Limb (tissue), 2 donors: Measurements from ENCODE around the gene PDLIM5.
A peak's percentile ranks its signal among the peaks of the same experiment; 100 is the strongest.
"Not testable (repeated sequence)": the region's sequence is repeated elsewhere in the genome, so short reads cannot be mapped to it uniquely, and the experiment has no call there.

Source experiments
- DNase-seq, 2 donors: peaks; one replicate each; pipeline ENCODE4 v3.0.0-alpha.2; 2016; ENCODE audit errors: extremely low spot score in 2 of 2

Gene PDLIM5

DNA sequence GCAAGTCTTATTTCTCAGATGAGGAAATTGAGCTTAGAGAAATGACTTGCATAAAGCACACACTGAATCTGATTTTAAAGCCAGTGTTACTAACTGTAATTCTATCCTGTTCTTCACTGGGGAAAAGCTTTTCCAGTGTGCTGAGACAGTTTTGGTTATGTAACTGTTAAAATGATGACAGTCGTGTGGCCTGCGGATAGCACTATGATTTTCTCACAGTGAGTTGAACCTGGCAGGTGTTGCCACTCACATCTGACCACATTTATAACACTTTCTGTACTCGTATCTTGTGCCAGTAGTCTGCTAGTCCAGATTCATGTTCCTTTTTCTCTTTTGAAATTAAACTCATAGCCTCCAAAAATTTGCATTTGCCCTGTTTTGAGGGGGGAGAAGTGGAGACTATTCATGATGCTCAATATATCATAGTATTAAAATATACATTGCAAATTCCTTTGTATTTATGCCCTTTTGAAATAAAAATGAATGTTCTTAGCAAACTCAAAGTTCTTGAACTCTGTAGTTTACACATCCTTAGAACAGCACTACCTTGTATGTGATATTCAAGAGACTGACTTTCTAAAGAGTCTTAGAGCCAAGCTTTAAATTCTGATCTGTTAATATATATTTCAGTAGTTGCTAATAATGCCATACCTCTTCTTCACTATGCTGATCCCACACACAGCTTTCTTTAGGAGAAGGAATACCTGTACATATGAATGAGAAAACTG lies 132.3 kb downstream of the PDLIM5 start:
- no peak for DNase-seq

DNA sequence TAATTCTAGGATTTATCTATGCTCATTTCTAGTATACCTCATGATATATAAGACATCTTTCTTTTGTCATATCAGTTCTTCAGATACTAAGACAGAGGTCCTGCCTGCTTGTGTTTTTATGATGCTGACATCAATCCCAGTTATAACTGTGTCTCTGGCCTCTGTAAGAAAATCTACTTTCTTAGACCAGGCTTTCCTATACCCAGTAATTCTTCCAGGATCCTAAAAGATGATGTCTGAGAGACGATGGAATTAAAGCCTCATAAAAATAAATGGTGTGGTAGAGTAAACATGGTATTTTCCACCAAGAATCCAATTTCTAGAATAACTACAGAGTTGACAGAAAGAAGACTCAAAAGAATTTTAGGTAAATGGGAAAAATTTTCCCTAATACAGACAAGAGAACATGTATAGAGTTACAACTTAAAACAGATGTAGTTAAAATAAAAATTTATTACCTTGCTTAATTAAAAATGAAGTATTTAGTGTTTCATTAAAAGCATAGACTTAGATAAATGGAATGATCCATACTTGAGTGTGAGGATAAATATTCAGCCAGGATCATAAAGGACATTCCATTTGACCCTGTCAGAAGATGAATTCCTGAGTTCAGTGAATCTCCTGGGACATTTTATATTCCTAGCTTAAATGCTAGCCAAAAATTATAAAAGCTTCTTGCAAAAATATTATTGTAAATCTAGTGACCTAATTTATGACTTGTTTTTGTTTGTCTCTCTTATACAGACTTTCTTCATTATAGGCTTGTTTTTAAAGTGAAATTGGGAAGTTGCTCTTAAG lies 137.4 kb downstream of the PDLIM5 start:
- DNase-seq: no peak

DNA sequence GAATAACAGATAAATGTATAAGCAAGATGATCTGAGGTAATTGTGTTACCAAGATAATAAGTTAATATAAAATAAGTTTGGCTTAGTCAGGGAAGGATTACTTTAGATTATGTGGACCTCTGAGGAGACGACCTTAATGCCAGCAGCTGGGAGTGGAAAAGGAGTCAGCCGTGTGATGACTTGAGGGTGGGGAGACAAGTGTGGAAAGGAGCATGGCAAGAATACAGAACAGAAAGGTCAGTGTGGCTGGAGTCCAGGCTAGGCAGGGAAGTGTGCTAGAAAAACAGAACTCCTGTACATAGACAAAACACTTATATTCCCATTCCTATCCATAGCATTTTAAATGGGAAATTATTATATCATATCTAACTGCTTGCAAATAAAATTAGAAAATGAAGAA lies 138.8 kb downstream of the PDLIM5 start:
- DNase-seq: no peak

DNA sequence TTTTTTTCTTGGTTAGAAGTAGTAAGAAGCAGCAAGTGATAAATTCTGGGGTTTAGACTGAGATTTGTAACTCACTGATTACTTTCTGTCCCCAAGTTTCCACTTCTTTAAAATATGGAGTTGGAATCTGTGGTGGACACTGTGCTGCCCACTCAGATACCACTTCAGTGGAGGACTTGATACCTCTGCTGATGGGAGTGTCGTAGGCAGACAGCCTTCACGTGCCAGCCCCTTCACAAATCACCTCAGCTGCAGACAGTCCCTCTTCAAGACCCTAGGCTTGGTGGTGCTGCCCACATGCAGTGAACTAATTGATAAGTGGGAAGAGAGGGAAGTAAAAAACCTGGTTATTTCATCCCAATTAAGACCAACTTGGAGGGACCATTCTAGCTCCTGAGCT lies 139.5 kb downstream of the PDLIM5 start:
- DNase-seq: no peak

DNA sequence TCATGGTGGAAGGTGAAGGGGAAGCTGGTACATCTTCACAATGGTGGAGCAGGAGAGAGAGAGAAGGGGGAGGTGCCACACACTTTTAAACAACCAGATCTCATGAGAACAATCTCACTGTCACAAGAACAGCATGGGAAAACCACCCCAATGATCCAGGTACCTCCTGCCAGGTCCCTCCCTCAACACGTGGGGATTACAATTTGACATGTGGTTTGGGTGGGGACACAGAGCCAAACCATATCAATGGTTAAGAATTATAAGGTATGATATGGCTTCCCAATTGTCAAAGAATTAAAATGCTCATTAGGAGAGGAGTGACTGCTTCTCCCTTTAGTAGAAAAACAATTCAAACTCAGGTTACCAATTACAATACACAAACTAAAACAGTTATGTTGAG lies 143.3 kb downstream of the PDLIM5 start:
- no peak for DNase-seq

DNA sequence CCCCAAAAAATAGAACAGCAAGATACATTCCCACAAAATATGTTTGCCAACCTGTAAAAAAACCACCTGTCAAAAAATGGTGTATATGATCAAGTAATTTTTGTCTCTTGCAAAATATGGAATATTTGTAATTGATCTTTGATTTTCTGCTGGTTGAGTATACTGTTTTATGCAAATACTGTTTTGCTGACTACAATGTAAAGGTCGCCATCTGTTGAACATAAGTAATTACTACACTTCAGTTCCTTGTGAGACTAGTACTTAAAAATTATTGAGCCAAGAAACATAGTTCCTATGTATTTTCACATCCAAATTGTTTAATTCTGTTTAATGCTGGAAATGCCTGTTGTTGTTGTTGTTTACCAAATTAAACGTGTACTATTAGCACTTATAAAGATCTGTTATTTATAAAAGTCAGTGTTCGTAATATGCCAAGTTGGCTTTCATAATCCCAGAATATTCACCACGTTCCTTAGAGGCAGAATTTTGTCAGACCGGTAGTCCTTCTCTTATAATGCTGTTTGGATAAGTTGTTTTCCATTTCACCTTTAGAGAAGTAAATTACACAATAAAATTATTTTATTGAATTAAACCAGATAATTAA lies 144.2 kb downstream of the PDLIM5 start:
- peak in 1 of 2 donors; percentile 73 for DNase-seq

DNA sequence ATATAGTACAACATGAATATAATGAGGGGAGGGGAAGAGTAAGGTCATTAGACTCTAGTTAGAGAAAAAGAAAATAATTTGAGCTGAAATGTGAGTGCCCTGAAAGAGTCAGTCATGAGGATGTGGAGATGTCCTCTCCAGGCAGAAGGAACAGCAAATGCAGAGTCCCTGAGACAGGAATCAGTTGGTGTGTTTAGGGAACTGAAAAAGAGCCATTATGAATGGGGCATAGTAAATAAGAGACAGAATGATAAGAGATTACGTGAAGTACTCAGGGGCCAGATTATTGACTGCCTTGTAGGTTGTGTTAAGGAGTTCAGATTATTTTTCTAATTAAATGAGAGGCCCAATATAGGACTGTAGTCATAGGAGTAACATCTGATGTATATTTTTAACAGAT lies 147.0 kb downstream of the PDLIM5 start:
- DNase-seq: no peak

DNA sequence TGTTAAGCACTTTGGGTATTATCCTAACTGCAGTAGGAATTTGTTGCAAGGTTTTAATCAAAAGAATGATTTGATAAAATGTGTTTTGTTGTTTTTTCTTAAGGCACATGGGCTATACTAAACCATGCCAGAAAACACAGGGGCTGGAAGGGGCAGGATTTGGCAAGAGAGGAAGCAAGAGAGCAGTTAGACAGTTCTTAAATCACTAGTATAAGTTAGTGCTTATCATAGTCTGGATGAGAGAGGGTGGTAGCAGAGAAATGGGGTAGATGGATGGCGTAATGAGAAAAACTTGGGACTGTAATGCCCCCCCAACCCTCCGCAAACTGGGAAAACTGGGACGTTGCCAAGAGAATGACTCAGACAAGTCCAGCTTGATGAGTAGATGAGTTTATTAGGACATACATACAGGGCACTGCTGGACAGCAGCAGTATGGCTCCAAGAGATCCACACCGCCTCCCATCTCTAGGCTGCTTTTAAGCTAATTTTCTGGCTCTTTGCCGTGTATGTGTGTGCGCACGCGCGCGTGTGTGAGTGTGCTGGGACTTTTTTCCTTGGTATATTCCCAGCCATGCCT lies 151.5 kb downstream of the PDLIM5 start:
- DNase-seq: no peak

DNA sequence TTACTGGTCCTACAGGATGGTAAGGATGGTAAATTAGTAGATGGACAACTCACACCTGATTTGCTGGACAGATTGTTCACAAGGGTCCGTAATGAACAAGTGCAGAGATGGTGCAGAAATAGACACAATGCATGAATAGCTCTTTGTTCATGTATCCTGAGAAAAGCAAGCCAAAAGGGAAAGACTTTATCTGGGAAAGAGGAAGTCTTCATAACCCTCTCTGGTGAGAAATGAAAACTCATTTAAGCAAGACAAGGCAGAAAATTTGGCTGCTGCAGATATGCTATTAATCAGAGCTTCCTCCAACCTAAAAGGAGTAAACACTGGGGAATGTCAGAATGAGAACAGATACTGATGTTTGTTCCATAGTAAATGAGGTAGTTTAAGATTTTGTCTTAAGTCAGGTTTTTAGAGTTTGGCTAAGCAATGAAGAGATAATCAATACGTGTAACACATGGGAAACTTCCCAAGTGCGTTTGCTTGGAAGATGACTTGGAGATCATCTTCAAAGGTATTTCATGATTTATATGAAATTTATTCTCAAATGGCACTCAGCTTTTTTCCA lies 153.6 kb downstream of the PDLIM5 start:
- no peak for DNase-seq

DNA sequence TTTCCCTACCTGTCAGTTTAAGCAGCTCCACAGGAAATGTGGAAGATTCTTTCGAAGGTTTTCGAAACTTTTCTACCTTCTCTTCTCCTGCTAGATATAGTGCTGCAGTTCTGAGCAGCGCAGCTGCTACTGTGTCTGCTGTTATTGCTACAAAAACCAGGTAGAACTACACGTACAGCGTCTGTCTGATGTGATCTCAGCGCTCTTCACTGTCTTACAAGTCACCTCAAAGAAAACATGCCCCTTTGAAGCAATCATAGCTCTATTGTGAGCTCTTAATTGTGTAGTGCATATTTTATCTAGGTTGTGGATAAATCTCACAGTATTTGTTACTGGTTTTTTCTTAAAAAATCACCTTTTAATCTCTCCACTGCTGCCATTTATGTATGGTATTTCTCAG lies 158.4 kb downstream of the PDLIM5 start:
- DNase-seq: no peak

DNA sequence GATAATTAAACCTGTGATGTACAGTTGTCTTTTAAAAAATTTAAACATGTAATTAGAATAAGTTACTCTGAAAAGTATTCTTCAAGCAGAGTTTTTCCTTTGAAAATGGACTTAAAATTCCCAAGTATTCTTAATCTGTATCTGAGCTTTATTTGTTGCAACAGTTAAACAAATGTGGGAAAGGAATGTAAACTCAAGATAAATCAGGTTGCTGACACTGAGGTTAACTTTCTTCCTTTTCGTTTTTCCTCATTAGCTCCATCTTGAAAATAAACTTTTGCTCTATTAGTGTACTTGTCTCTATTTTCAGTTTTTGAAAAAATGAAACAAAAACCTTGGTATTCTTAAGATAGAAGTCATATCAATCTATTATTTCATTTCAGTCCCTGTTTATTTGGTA lies 161.5 kb downstream of the PDLIM5 start:
- DNase-seq: no peak

DNA sequence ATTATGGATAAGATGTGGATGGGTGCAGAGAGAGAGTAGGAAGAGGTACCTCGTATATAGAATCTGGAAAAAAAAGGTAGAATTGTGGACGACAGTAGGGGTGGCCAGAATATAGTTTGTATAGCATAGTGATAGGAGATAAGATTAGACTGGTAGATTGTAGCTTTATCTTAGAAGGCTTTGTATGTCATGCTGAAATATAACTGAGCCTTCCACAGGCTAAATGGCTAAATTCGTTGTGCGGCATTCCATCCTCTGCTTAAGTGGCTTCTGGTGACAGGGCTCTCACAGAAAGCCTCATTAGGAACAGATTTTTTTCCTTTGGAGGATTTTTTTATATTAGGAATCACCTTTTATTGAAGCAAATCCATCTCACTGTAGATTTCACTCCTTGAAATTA lies 163.7 kb downstream of the PDLIM5 start:
- DNase-seq: no peak

DNA sequence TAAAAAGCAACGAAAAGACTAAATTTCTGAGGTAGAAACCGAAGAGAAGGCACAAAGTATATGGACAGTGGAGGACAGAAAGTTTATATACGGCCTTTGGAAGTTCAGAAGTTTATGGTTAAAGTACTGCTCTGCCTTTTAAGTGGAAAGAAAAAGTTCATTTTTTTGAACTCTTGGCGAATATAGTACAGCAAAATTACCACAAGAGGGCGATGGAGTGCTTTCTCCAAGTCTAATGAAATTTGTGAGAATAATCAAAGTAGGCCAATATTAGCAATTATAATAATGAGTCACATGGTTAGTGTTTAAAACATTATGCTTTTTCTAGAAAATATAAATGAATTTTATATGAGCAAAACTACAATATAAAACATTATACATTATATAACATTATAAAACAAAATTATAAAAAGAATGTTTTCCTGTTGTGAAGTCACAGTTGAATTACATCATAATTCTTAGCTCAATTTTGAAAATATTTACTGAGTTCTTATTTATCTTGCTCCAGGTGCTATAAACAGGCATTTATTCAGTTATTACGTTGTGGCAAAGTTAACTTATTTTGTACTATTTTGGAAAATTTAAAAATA lies 169.8 kb downstream of the PDLIM5 start:
- peak in 1 of 2 donors; percentile 63 for DNase-seq

DNA sequence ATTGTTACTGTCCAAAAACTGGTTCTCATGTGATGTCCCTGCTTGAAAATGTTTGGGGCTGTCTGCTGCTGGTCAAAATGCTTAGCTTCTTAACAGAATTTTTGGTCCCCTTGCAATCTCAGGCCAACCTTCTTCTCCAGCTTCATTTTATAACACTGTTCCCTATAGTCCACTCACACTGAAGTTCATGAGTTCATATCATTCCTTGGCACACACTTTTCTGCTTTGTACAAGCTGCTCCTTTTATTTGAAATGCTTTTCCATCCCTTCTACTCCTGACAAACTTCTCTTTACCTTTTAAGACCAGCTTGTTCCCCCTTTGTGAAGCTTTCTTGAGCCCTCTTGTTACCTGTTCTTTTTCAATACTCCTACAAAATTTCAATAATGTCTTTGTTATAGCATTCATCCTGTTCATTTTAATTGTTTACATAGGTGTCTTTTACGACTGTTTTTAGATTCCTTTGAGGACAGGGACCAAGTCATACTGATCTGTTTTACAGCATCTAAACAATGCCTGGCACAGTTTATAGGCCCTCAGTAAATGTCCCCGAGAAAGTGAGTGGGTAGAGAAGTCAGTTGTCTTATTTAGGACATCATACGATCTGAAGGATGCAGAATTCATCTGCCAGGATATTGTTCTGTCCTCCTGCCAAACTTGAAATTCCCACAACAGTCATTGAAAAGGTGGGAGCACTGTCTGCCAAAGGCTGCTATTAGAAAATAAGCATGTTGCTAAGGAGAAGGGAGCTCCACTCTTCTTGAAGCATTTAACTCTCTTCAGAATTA lies 171.6 kb downstream of the PDLIM5 start:
- no peak for DNase-seq

DNA sequence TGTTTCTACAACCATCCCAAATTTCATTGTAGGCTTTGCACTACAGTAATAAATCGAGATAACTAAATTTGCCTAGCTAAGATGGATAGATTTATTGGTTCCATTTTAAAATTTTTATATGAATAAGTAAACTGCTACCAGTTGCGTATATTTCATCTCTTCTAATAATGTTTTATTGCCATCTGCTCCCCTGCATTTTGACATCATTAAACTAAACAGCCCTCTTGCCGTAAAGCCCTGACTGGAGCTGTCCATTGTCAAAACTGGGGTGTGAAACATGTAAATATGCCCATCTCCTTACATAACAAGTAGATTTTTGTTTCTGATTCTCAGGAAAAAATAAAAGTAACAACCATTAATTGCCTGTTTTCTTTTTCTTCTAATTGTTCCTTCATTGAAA lies 175.2 kb downstream of the PDLIM5 start:
- DNase-seq: no peak

DNA sequence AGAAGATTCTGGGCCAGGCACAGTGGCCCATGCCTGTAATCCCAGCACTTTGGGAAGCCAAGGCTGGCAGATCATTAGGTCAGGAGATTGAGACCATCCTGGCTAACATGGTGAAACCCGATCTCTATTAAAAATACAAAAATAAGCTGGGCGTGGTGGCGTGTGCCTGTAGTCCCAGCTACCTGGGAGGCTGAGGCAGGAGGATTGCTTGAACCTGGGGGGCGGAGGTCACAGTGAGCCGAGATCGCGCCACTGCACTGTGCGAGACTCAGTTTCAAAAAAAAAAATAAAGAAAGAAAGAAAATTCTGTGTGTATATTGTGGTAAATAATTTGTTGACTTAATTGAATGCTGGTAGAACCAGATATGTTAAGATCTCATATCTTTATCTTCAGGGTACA lies 177.3 kb downstream of the PDLIM5 start:
- DNase-seq: not testable (repeated sequence)

DNA sequence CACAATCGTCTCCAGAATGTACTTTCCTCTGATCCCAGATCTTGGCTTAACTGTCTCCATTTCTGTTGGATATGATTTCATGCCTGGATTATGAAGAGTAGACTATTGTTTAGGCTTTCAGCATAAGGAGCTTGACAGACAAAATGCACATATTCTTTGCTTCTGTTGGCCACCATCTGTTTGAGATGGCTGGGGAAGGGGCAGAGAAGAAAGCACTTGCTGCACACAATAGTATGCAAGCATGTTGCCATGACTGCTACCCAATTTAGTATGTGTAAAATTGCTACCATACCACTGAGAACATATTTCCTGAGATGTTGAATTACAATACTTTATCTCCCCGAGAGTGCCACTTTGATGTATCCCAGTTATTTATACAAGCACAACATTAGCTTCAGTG lies 178.1 kb downstream of the PDLIM5 start:
- no peak for DNase-seq

DNA sequence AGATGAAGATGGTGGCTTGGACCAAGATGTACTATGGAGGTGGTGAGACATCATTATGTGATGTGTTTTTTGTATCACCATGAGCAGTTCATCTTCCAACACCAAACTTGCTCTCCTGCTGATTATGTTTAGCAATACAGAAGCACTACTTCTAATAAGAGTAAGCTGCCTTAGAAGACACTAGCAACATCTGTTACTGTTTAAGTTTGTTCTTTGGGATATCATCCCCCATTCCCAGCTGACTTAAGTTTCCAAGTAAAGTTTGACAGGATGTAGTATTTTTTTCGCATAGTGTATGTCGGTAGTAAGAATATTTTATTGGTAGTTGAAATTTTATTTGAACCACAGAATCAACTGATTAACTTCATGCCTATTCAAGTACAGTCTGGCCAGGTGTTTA lies 182.5 kb downstream of the PDLIM5 start:
- no peak for DNase-seq

DNA sequence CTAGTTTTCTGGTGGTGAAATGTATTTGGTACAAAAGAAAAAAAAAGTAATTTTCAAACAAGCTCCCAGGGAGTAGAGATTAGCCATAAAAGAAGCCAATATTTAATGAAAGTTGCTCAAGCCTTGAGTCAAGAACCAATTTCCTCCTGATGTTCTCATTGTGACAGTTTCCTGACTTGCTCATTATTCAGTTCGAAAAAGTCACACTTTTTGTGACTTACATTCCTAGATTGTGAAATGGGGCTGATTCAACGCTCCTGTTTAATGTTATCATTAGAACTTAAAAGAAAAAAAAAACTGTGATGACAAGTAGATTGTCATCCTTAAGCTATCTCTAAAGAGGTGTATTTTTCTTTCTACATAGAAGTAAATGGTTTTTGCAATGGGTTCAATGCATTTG lies 183.4 kb downstream of the PDLIM5 start:
- no peak for DNase-seq

DNA sequence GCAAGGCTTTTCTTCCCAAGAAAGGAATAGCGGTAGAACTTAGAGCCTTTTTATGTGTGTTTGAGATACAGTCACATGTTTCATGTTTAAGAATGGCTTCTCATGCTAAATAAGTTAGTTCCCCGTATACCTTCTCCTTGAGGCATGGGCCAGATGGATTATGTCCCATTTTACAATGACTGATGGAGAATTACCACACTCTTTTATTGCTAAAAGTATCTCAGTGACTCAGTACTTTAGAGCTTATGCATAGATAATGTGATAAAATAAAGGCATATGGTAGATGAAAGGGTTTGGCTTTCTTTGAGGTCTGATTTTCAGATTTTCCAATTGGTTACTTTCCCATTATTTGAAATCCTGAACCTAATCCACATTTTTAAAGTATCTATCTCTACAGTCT lies 184.3 kb downstream of the PDLIM5 start:
- DNase-seq: no peak

DNA sequence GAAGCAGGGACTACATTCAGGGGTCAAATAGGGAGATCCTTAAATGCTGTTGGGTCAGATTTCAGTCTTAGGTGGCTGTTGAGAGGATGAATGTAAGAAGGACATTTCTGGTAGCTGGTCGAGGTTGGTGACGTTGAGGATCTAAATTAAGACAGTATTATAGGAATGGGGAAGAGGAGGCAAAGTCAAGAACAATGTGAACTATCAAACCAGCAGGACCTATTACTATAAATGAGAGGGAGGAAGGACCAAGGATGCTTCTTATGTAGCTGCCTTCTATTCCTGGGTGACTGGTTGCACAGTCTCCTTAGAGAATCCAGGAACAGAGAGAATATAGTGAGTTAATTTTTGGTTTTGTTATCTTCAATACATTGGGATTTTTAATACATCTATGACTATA lies 187.6 kb downstream of the PDLIM5 start:
- DNase-seq: no peak
